Activated CD8-positive, alpha-beta memory T cell treated with anti-CD3 and anti-CD28 coated beads, Interleukin-2, amount 10 ng/mL, durations not matched to agents 7 days and 5 days (primary cell): ENCODE data around the gene EMCN. TPM values are rescaled to one million over a fixed set of nuclear protein-coding genes. Genes with fewer than 3 reads are reported as not detected.
"Not testable (repeated sequence)": the region's sequence is repeated elsewhere in the genome, so short reads cannot be mapped to it uniquely, and the experiment has no call there.

Experiments
- ATAC-seq: fragments of 150-1000 bp; cut with Tn5 transposase; one replicate; pipeline ENCODE4 v1.10.0; 2021; ENCODE audit warnings: moderate library complexity
- CTCF ChIA-PET: fragments of 350-600 bp; sonication (Branson Sonifier 250); formaldehyde crosslinking; loops from one replicate; lab custom pipeline; 2021; ENCODE audit warnings: antibody characterized with exemption; lab: Charles Lee
- DNase-seq: peaks from one replicate; pipeline ENCODE4 v3.0.0-alpha.2; 2020
- H3K27ac Mint-ChIP-seq: one replicate; pipeline ENCODE4 v1.8.0; 2021; ENCODE audit warnings: mild to moderate bottlenecking, mixed read lengths
- H3K27me3 Mint-ChIP-seq: one replicate; pipeline ENCODE4 v1.8.0; 2021; ENCODE audit warnings: mixed read lengths
- H3K36me3 Mint-ChIP-seq: one replicate; pipeline ENCODE4 v1.8.0; 2021; ENCODE audit warnings: mild to moderate bottlenecking, mixed read lengths
- H3K4me1 Mint-ChIP-seq: one replicate; pipeline ENCODE4 v1.8.0; 2021; ENCODE audit warnings: mixed read lengths
- H3K4me3 Mint-ChIP-seq: one replicate; pipeline ENCODE4 v1.8.0; 2021; ENCODE audit warnings: mild to moderate bottlenecking, moderate library complexity, mixed read lengths
- H3K9me3 Mint-ChIP-seq: one replicate; pipeline ENCODE4 v1.8.0; 2022; ENCODE audit warnings: low read depth, mixed read lengths
- total RNA-seq, 2 experiments: library from RNA; stranded (reverse); gene quantifications; one replicate each; pipeline ENCODE4 v1.2.3, GENCODE V29; 2021

EMCN gene
- total RNA-seq, 2 experiments from 2014 or later, result not detected

- H3K27ac Mint-ChIP-seq, CTCF ChIA-PET, DNase-seq, H3K27me3 Mint-ChIP-seq, ATAC-seq, H3K4me1 Mint-ChIP-seq, H3K4me3 Mint-ChIP-seq, H3K36me3 Mint-ChIP-seq, H3K9me3 Mint-ChIP-seq: not testable (repeated sequence)
Measured at GRCh38 chr4:100352352-100352751, 165.5 kb downstream of the EMCN start.

DNA sequence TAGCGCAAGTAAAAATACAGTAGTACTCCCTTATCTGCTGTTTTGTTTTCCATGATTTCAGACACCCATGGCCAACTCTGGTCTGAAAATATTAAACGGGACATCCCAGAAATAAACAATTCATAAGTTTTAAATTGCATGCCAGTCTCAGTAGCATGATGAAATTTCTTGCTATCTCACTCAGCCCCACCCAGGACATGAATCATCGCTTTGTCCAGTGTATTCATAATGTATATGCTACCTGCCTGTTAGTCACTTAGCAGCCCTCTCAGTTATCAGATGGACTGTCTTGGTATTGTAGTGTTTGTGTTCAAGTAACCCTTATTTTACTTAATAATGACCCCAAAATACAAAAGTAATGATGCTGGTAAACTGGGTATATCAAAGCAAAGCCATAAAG is 169.3 kb downstream of the EMCN start:
- Mint-ChIP-seq H3K9me3 (peaks cover 2% of the 10 kb centered on the region), H3K36me3 (no peaks in the 10 kb centered on the region), H3K4me3 (no peak overlapping the region), H3K4me1 (no peaks in the 10 kb centered on the region), H3K27me3 (no peaks in the 10 kb centered on the region), H3K27ac (no peak overlapping the region)
- CTCF ChIA-PET, result no interaction called here
- ATAC-seq, result no peak
- DNase-seq, result no peak

DNA sequence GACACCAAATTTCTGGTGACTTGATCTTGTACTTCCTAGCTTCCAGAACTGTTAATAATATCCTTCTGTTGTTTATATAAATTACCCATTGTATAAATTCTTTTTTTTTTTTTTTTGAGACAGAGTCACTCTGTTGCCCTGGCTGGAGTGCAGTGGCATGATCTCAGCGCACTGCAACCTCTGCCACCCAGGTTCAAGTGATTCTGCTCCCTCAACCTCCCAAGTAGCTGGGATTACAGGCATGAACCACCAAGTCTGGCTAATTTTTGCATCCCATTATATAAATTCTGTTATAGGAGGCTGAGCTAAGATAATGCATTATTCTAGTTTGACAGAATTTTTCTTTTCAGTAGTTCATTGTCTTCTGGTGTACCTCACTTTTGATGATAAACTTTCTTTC is 170.6 kb downstream of the EMCN start:
- Mint-ChIP-seq H3K4me1 (no peaks in the 10 kb centered on the region), H3K27me3 (peaks cover 2% of the 10 kb centered on the region), H3K9me3 (peaks cover under 1% of the 10 kb centered on the region), H3K4me3 (no peak overlapping the region), H3K27ac (no peak overlapping the region), H3K36me3 (no peaks in the 10 kb centered on the region)
- DNase-seq (no peak), ATAC-seq (no peak)
- CTCF ChIA-PET, result no interaction called here

DNA sequence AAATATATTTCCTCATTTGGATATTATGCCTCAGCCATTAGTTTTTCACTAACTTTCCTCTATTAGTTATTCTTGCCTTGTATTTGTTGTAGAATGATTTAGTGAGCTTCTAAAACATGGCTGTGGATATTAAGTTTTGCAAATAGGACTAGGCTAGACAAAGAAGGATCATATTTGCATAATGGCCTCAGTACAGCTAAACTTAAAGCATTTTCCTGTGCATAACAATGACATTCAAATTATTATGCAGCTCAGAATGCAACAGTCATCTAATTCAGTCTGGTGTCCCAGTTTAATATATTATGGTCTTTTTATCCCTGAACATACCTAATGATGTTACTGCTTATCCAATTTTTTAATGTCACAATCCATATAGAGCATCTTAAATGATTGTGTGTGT is 172.2 kb downstream of the EMCN start:
- Mint-ChIP-seq H3K4me1 (no peaks in the 10 kb centered on the region), H3K9me3 (no peaks in the 10 kb centered on the region), H3K27ac (no peak overlapping the region), H3K27me3 (peaks cover 4% of the 10 kb centered on the region), H3K4me3 (no peak overlapping the region), H3K36me3 (no peaks in the 10 kb centered on the region)
- ATAC-seq, result no peak
- DNase-seq, result no peak
- CTCF ChIA-PET, result no interaction called here
